Progenitor cell of endocrine pancreas (in vitro differentiated cells): Measurements from ENCODE around the gene ANAPC10. TPM values are rescaled to one million over a fixed set of nuclear protein-coding genes. Genes with fewer than 3 reads are reported as not detected.
"Not testable (repeated sequence)": the region's sequence is repeated elsewhere in the genome, so short reads cannot be mapped to it uniquely, and the experiment has no call there.

ENCODE experiments used
- DNase-seq: peaks from one replicate; pipeline ENCODE4 v3.0.0; 2021; ENCODE audit warnings: low spot score; ENCODE audit not compliant: unreplicated experiment
- H3K27ac Mint-ChIP-seq: 2 replicates; pipeline ENCODE4 v1.8.0; 2021; ENCODE audit warnings: mild to moderate bottlenecking, moderate library complexity, mixed read lengths
- H3K27me3 Mint-ChIP-seq: 2 replicates; pipeline ENCODE4 v1.8.0; 2021; ENCODE audit warnings: mixed read lengths
- H3K36me3 Mint-ChIP-seq: 2 replicates; pipeline ENCODE4 v1.8.0; 2022; ENCODE audit warnings: mixed read lengths; ENCODE audit not compliant: insufficient read depth
- H3K4me1 Mint-ChIP-seq: 2 replicates; pipeline ENCODE4 v1.8.0; 2021; ENCODE audit warnings: low read depth, mixed read lengths
- H3K4me3 Mint-ChIP-seq: 2 replicates; pipeline ENCODE4 v1.8.0; 2021; ENCODE audit warnings: low read depth, mild to moderate bottlenecking, moderate library complexity, mixed read lengths
- H3K9me3 Mint-ChIP-seq: 2 replicates; pipeline ENCODE4 v1.8.0; 2021; ENCODE audit warnings: low read depth, mixed read lengths
- CTCF ChIP-seq: fragments of 200-600 bp; sonication (generic); IDR thresholded peaks from one replicate; pipeline ENCODE4 v1.5.0; 2021; ENCODE audit warnings: antibody characterized with exemption, mild to moderate bottlenecking; ENCODE audit not compliant: unreplicated experiment
- long read RNA-seq: library from polyadenylated mRNA; unstranded; transcript quantifications from one replicate; pipeline ENCODE4 v2.0.0, GENCODE V29; 2020
- total RNA-seq: library from RNA; stranded (reverse); gene quantifications from 2 replicates; pipeline ENCODE4 v1.2.1, GENCODE V29; 2021

ANAPC10 gene
- total RNA-seq = 22.5 and 24.8 TPM in 2 replicates
- long read RNA-seq, transcript ANAPC10-209 (5 exons, 1,025 nt) = major isoform, 14 of 43 reads
- long read RNA-seq, partial matches to known transcripts = 4 of 43 reads
- long read RNA-seq, other reads (novel, unspliced or antisense) = 20 of 43 reads

DNA sequence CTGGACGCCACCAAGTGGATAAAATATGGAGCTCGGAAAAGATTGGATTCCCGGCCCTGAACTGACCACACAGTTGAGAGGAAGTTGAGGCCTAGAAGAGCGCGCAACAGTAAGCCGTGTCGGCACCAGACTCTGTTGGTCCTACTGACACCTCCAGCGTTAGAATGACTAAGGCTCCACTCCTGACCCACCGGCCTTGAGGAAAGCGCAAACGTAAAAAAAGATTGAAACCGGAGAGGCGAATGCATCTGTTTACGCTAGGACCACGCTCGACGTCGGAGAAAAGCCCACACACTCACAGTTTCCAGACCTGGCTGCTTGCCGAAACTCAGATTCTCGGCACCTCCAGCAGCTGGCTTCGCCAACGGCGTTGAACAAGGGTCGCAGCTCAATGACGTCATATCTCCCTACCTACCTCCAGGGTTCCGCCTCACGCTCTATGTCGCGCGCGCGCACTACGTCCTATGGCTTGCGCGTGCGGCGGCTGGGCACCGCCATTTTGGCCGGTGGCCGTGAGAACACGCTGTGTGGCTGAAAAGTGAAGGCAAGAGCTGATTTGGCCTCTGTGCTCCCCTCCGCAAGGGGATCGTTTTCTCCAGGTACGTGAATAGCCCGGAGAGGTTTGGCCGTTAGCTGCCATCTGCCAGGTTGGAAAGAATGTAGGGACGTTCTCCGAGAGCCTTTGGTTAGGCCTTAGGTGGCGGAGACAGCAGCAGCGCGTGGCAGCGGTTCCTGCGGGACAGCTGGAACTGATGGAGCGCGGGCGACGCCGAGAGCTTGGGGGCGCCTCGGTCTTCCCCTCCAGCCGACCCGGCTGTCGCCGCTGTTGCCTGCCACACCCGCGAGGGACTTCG, at the start of gene ANAPC10, which contains the start of gene ABCE1:
ANAPC10 (minus strand) TSS at position 376 of the 854 bp plus-strand sequence. CDS start 2,097 bp downstream, outside the sequence.
ABCE1 (plus strand) TSS at position 491 of the 854 bp plus-strand sequence. CDS start 6,102 bp downstream, outside the sequence.
- no peaks in the 10 kb centered on the region for H3K27me3 Mint-ChIP-seq
- peak; percentile 87 for DNase-seq
- H3K36me3 Mint-ChIP-seq = peaks cover 24% of the 10 kb centered on the region
- H3K4me3 Mint-ChIP-seq = peak within 1 kb of the TSS; percentile 94
- H3K9me3 Mint-ChIP-seq = peaks cover 9% of the 10 kb centered on the region
- no peak for TF ChIP-seq CTCF
- peaks cover 19% of the 10 kb centered on the region for H3K4me1 Mint-ChIP-seq
- peak within 1 kb of the TSS; percentile 99 for H3K27ac Mint-ChIP-seq

DNA sequence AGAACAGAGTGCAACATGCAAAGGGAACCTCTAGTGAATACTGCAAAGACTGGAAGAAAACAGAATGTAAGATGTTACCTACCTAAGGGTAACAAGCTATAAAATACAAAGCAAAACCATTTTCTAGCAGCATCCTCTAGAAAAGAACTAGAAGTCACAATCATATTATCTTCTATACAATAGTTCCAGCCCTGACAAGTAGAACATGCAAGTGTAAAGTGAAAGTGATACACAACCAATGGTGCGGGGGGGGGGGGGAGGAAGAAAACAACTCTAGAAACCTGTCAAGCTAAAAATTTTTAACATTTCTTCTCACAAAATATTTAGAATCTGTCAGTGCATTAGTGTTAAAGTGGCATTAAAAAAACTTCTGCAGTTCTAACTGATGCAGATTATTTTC, 38.2 kb upstream of the ANAPC10 start:
- not testable (repeated sequence) for H3K27me3 Mint-ChIP-seq, H3K4me1 Mint-ChIP-seq, H3K9me3 Mint-ChIP-seq, H3K27ac Mint-ChIP-seq, H3K4me3 Mint-ChIP-seq, DNase-seq
- peaks cover 21% of the 10 kb centered on the region for H3K36me3 Mint-ChIP-seq

GRCh38 chr4:145132511-145133098, 34.6 kb upstream of the ANAPC10 start:
- no peaks in the 10 kb centered on the region for H3K4me1 Mint-ChIP-seq
- no peak for DNase-seq
- peak overlapping the region; percentile 26 for H3K27ac Mint-ChIP-seq
- H3K4me3 Mint-ChIP-seq = no peak overlapping the region
- H3K27me3 Mint-ChIP-seq = no peaks in the 10 kb centered on the region
- TF ChIP-seq CTCF = no peak
- H3K9me3 Mint-ChIP-seq = no peaks in the 10 kb centered on the region
- peaks cover 7% of the 10 kb centered on the region for H3K36me3 Mint-ChIP-seq

GRCh38 chr4:145131848-145132247, 33.9 kb upstream of the ANAPC10 start:
- Mint-ChIP-seq H3K9me3 (no peaks in the 10 kb centered on the region), H3K27me3 (no peaks in the 10 kb centered on the region), H3K36me3 (peaks cover 4% of the 10 kb centered on the region), H3K4me1 (no peaks in the 10 kb centered on the region), H3K4me3 (no peak overlapping the region), H3K27ac (peak overlapping the region; percentile 29)
- no peak for DNase-seq
- no peak for TF ChIP-seq CTCF

- no peaks in the 10 kb centered on the region for H3K4me1 Mint-ChIP-seq
- peaks cover 10% of the 10 kb centered on the region for H3K36me3 Mint-ChIP-seq
- H3K27ac Mint-ChIP-seq = no peak overlapping the region
- H3K9me3 Mint-ChIP-seq = no peaks in the 10 kb centered on the region
- no peak for DNase-seq
- no peak overlapping the region for H3K4me3 Mint-ChIP-seq
- no peaks in the 10 kb centered on the region for H3K27me3 Mint-ChIP-seq
- no peak for TF ChIP-seq CTCF
These were observed 32.9 kb upstream of the ANAPC10 start for GRCh38 chr4:145130788-145131399.
